A673 (cell line): ENCODE measurements around the gene ATP6V0C. TPM values are rescaled to one million over a fixed set of nuclear protein-coding genes. Genes with fewer than 3 reads are reported as not detected.
"Not testable (repeated sequence)": the region's sequence is repeated elsewhere in the genome, so short reads cannot be mapped to it uniquely, and the experiment has no call there.

Experiments used
- BruUV-seq: library from RNA; stranded (reverse); fragments of 400-500 nt; replicated peaks from 2 replicates; lab custom pipeline; 2021; lab: Mats Ljungman, UMichigan
- CTCF ChIA-PET: fragments of 300-600 bp; sonication (Branson Sonifier 250); formaldehyde crosslinking; loops from one replicate; lab custom pipeline; 2022; ENCODE audit warnings: antibody characterized with exemption; lab: Charles Lee
- POLR2A ChIA-PET: fragments of 300-600 bp; sonication (Branson Sonifier 250); formaldehyde crosslinking; loops from one replicate; lab custom pipeline; 2022; ENCODE audit warnings: antibody characterized with exemption; ENCODE audit not compliant: low non-redundant PET; lab: Charles Lee
- DNase-seq: peaks from one replicate; pipeline ENCODE4 v3.0.0-alpha.2; 2015; ENCODE audit warnings: low spot score
- H3K27ac ChIP-seq: fragments of 200-600 bp; sonication (generic); 2 replicates; pipeline ENCODE4 v1.5.1; 2016; ENCODE audit warnings: mixed run types, low read depth, mild to moderate bottlenecking, mixed read lengths, antibody characterized with exemption, low read length; ENCODE audit not compliant: poor library complexity, severe bottlenecking
- H3K27me3 ChIP-seq: fragments of 200-600 bp; sonication (generic); replicated peaks from 2 replicates; pipeline ENCODE4 v1.6.1; 2017; ENCODE audit warnings: mixed run types, low read depth, mild to moderate bottlenecking, mixed read lengths, antibody characterized with exemption, low read length; ENCODE audit not compliant: insufficient read depth, poor library complexity
- H3K36me3 ChIP-seq: fragments of 200-600 bp; sonication (generic); 2 replicates; pipeline ENCODE4 v1.6.1; 2016; ENCODE audit warnings: mixed run types, mild to moderate bottlenecking, mixed read lengths, antibody characterized with exemption, low read length; ENCODE audit not compliant: insufficient read depth, poor library complexity, severe bottlenecking
- H3K4me1 ChIP-seq: fragments of 200-600 bp; sonication (generic); 2 replicates; pipeline ENCODE4 v1.6.1; 2017; ENCODE audit warnings: mixed run types, mild to moderate bottlenecking, mixed read lengths, antibody characterized with exemption, low read length; ENCODE audit not compliant: insufficient read depth, poor library complexity, severe bottlenecking
- H3K4me3 ChIP-seq: fragments of 200-600 bp; sonication (generic); 2 replicates; pipeline ENCODE4 v1.5.1; 2016; ENCODE audit warnings: low read depth, mixed run types, mild to moderate bottlenecking, mixed read lengths, low read length; ENCODE audit not compliant: poor library complexity, severe bottlenecking
- H3K9me3 ChIP-seq: fragments of 200-600 bp; sonication (generic); 2 replicates; pipeline ENCODE4 v1.6.1; 2016; ENCODE audit warnings: mixed run types, low read depth, mild to moderate bottlenecking, mixed read lengths, antibody characterized with exemption, low read length; ENCODE audit not compliant: poor library complexity, severe bottlenecking
- intact Hi-C: fragments of 100-400 bp; cut with micrococcal nuclease; formaldehyde crosslinking; loops from one replicate; pipeline ENCODE4 v1.10.0; 2022; ENCODE audit not compliant: unreplicated experiment
- microRNA-seq: library from miRNA; unstranded; fragments of <30 nt; microRNA quantifications from one replicate; pipeline ENCODE4 v1.2.0, GENCODE V29; 2021
- total RNA-seq: library from RNA; stranded (reverse); gene quantifications from 2 replicates; pipeline ENCODE4 v1.2.3, GENCODE V29; 2021
- TF ChIP-seq, protein P1 (sequence below): fragments of 300-800, 200-600 bp; sonication (generic); conservative IDR thresholded peaks from 2 replicates; pipeline ENCODE4 v1.5.1; 2017; ENCODE audit warnings: low read depth, mild to moderate bottlenecking, antibody characterized with exemption, low read length, moderate library complexity, mixed read lengths

ATP6V0C gene
- total RNA-seq, 1 experiment from 2014 or later = 252 TPM

DNA sequence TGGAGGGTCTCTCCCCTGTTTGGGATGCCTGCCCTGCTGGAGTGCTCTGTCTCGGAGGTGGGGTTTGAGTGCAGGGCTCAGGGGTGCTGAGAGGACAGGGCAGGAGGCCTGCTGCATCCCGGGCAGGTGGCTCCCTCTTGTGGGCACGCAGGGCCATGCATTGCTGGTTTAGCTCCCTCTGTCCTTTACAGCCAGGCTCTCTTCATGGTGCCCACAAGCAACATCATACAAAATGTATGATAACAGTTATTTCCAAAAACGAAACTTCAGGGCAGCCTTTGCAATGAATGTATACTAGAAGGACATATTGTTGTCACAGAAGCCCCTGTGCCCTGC, 47.0 kb downstream of the ATP6V0C start:
- TF ChIP-seq, protein P1, sequence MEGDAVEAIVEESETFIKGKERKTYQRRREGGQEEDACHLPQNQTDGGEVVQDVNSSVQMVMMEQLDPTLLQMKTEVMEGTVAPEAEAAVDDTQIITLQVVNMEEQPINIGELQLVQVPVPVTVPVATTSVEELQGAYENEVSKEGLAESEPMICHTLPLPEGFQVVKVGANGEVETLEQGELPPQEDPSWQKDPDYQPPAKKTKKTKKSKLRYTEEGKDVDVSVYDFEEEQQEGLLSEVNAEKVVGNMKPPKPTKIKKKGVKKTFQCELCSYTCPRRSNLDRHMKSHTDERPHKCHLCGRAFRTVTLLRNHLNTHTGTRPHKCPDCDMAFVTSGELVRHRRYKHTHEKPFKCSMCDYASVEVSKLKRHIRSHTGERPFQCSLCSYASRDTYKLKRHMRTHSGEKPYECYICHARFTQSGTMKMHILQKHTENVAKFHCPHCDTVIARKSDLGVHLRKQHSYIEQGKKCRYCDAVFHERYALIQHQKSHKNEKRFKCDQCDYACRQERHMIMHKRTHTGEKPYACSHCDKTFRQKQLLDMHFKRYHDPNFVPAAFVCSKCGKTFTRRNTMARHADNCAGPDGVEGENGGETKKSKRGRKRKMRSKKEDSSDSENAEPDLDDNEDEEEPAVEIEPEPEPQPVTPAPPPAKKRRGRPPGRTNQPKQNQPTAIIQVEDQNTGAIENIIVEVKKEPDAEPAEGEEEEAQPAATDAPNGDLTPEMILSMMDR = 0 out of 2 replicates have a peak, but pooled peaks have one; percentile 30
- H3K9me3 ChIP-seq, H3K27ac ChIP-seq, H3K27me3 ChIP-seq, DNase-seq, CTCF ChIA-PET, POLR2A ChIA-PET, H3K4me3 ChIP-seq, H3K36me3 ChIP-seq, intact Hi-C loops, H3K4me1 ChIP-seq: not testable (repeated sequence)
- BruUV-seq = TSS peak; percentile 59

DNA sequence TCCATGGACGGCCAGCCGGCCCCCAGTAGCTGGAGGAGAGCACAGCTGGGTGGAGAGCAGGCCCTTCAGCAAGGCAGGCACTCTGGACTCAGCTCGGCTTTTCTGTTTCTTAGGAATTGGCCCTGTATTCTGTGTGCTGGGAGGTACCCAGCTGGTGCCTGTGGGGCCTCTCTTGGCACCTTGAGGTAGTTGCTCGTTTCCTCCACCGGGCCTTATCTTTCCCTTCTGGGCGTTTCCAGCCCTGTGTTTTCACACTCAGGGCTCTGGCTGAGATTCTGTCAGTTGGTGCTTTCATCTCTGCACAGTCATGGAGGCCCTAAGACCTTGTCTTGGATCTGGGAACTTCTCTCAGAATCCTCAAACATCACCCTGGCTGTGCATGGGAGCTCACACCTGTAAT, 53.8 kb downstream of the ATP6V0C start:
- intact Hi-C loops, DNase-seq, BruUV-seq, H3K27ac ChIP-seq, CTCF ChIA-PET, H3K36me3 ChIP-seq, H3K9me3 ChIP-seq, H3K27me3 ChIP-seq, POLR2A ChIA-PET, H3K4me3 ChIP-seq, H3K4me1 ChIP-seq: not testable (repeated sequence)

DNA sequence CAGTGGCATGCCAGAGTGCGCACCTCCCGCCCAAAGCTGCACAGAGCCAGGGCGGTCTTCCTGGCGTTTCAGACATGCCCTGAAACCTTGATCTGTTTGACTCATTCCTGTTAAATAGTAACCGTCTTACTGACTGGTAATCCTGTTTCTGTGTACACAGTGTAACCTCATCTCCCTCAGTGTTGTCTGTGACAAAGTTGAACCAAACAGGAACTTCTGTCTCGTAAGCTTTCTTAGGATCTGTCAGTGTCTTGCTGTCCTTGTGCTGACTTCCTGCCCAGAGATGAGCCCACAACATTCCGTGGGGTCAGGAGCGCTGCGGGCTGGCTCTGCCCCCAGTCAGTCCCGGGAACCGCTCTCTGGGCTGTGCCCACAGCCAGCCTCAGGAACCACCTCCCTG, 54.8 kb downstream of the ATP6V0C start:
- CTCF ChIA-PET, BruUV-seq, intact Hi-C loops, DNase-seq, H3K9me3 ChIP-seq, H3K27me3 ChIP-seq, H3K4me3 ChIP-seq, H3K36me3 ChIP-seq, POLR2A ChIA-PET, H3K27ac ChIP-seq, H3K4me1 ChIP-seq: not testable (repeated sequence)

Small RNA genes lying within 50 kb of the gene (microRNA-seq; reads per million reads assigned to microRNA genes)
- gene MIR3178 (not detected), gene MIR6768 (8.6 reads per million, percentile 27 among the genes with 10 or more reads in this experiment)

Other genes starting within 250 kb of the ATP6V0C start
- gene RNPS1, start 245.8 kb upstream of the ATP6V0C start, total RNA-seq = 345 and 365 TPM in 2 replicates
- gene ABCA3, start 173.2 kb upstream of the ATP6V0C start, total RNA-seq = 9.0 and 13.7 TPM in 2 replicates
- gene CCNF, start 84.5 kb upstream of the ATP6V0C start, total RNA-seq = 71.7 and 76.1 TPM in 2 replicates
- 48.5 and 51.9 TPM in 2 replicates for gene TEDC2, start 53.8 kb upstream of the ATP6V0C start, total RNA-seq
- 1.6 and 2.9 TPM in 2 replicates for gene NTN3, start 42.7 kb upstream of the ATP6V0C start, total RNA-seq
- gene TBC1D24, start 38.8 kb upstream of the ATP6V0C start, total RNA-seq = 24.2 and 27.1 TPM in 2 replicates
- 52.2 and 53.3 TPM in 2 replicates for gene AMDHD2, start 6.4 kb downstream of the ATP6V0C start, total RNA-seq
- not detected in 2 replicates for gene CEMP1, start 17.5 kb downstream of the ATP6V0C start, total RNA-seq
- 31.6 and 37.9 TPM in 2 replicates for gene PDPK1, start 24.1 kb downstream of the ATP6V0C start, total RNA-seq
- 33.1 and 35.6 TPM in 2 replicates for gene KCTD5, start 168.6 kb downstream of the ATP6V0C start, total RNA-seq
- 1.3 and 3.0 TPM in 2 replicates for gene PRSS27, start 206.3 kb downstream of the ATP6V0C start, total RNA-seq
- gene SRRM2, start 238.7 kb downstream of the ATP6V0C start, total RNA-seq = 642 and 651 TPM in 2 replicates